HG03558 (cell line): ENCODE measurements around the gene MXD4.
"Not testable (repeated sequence)": the region's sequence is repeated elsewhere in the genome, so short reads cannot be mapped to it uniquely, and the experiment has no call there.

Experiments
- ATAC-seq: cut with Tn5 transposase; IDR thresholded peaks from one replicate; pipeline ENCODE4 v1.9.1; 2021; ENCODE audit warnings: moderate number of reproducible peaks; ENCODE audit not compliant: unreplicated experiment; ENCODE audit errors: extremely low read depth

Gene MXD4

DNA sequence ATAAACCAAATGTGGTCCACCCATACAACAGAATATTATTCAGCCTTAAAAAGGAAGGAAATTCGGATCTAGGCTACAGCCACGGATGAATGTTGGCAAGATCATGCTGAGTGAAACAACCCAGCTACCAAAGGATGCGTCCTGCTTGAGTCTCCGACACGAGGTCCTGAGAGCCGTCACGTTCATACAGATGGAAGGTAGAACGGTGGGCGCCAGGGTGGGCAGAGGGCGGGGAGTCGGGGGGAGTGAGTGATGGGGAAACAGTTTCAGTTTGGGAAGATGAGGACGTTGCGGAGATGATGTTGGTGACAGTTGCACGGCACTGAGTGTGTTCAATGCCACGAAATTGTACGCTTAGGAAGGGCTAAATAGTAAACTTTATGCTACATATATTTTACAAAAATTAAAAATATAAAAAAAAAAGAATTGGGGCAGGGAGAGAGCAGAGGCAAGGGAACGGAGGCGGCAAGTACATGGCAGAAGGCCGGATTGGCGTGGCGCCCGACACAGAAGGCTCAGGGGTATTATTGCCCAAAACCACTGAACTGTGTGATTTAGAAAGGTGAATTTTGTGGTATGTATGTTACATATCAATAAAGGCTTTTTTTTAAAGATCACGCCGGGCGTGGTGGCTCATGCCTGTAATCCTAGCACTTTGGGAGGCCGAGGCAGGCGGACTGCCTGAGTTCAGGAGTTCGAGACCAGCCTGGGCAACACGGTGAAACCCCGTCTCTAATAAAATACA lies 14.8 kb upstream of the MXD4 start:
- ATAC-seq: no peak

- no peak for ATAC-seq
Observed at GRCh38 chr4:2275546-2276251, 13.8 kb upstream of the MXD4 start.

DNA sequence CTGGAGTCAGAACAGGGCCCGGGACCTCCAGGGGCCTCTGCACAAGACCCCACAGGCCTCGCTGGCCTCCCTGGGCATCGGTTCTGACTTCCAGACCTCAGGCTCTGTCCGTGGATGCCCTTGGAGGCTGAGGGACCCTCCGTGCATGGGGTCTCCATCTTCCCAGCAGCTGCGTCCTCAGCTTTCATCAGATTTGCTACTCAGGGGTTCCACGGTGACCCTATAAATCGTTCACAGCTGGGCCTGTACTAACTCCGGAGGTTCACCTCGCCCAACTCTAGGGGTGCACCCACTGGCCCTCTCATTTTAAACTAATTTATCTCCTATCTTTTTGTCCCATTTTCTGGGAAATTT lies 13.1 kb upstream of the MXD4 start:
- ATAC-seq: not testable (repeated sequence)

GRCh38 chr4:2274320-2275043 lies 12.6 kb upstream of the MXD4 start:
- no peak for ATAC-seq

GRCh38 chr4:2273657-2274319 lies 11.9 kb upstream of the MXD4 start:
- ATAC-seq: no peak

DNA sequence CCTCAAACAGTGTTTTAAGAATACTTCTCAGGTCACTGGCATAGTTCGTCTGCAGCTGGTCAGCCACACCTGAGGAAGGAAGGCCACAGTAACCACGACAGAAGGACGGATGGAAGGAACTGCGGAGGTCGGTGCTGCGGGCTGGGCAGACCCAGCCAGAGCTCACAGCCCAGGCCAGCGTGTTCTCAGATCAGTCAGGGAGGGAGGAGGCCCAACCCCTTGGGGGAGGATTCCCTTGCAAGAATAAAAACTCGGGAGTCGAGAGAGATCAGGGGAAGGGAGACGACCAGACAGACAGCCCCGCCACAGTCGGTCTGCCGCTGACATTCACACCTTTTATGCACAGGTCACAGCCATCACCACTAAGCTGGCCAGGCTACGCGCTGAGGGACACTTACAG lies 11.3 kb upstream of the MXD4 start:
- ATAC-seq: no peak

- no peak for ATAC-seq
Observed at GRCh38 chr4:2272828-2273120, 10.9 kb upstream of the MXD4 start.

DNA sequence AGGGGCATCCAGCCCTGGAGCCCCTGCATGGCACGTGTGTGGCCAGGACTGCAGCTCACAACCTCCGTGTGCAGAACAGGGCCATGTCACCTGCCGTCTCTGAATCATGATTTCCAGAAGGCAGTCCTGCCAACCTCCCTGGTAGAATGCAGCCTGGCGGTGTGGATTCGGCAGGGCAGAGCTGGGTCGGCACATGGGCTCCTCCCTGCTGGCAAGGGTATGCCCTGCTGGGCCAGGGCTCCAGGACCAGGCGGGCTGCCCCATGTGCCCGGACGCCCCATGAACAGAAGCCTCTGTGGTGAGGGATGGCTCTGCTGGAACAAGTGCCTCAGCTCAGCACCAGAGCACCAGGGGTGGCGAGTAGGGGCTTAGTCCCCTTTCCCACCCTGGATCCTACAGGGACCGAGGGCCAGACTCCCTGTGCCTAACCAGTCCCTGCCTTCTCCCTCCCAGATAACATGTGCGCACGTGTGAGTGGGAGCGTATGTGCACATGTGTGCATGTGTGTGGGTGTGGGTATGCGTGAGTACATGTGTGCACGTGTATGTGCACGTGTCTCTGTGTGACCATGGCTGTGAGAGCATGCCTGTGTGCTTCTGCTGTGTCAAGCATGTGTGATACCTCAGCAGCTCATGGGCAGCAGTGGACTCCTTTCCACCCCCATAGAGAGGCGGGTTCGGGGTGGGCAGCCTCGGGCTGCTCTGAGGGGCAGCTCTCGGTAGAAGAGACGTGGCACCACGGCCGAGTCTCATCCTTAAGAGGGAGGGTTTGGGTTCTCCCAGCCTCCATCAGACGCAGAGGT lies 10.3 kb upstream of the MXD4 start:
- ATAC-seq: no peak

- ATAC-seq: no peak
Observed at GRCh38 chr4:2271279-2272025, 9.5 kb upstream of the MXD4 start.

DNA sequence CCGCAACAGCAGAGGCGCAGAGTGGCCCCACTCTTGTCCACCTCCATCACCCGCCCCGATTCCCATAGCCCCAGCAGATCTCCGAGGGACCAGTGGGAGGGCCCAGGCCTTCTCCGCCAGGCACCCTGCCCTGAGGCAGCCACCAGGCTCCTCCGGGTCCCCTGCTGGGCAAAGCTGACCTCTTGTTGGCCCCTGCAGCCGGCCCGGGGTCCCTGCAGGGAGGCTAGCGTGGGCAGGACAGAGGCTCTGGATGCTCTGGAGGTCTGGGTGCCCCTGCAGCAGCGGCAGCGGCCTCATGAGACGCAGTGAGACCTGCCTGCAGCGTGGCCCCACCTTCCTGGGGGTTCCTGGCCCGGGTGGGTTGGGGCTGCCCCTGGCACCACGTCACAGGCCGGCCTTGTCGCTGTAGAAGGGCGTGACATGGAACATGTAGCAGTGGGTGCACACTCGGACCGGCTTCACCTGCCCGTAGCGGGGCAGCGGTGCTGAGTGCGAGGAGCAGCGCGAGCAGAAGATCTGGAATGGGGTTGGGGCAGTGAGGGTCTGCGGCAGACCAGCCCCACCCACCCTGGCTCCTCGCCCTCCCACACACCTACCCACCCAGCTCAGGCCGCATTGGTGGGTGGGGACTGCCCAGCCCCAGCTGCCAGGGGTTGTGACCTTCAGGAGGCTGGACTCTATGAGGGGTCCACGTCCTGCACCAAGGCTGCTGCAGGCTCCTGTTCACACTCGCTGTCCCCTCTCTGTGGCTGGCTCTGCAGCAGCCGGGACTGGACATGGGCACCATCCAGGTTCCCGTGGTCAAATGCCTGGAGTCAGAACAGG lies 8.6 kb upstream of the MXD4 start:
- no peak for ATAC-seq

- ATAC-seq: no peak
Observed at GRCh38 chr4:2269618-2270163, 7.8 kb upstream of the MXD4 start.

DNA sequence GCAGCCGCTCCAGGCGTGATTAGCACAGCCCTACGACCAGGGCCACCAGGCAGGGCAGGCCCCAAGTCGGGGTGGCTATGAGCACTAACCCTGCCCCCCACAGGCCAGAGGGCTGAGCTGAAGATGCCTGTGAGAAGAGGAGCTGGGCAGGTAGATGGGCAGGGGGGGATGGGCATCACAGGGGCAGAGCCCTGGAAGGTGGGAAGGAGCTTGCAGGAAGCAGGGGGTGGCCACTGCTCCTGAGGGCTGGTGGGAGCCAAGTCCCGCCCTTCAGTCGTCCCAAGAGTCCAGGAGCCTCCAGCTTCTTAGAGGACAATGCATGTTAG lies 7.3 kb upstream of the MXD4 start:
- no peak for ATAC-seq

- ATAC-seq: no peak
Observed at GRCh38 chr4:2268357-2269205, 6.7 kb upstream of the MXD4 start.

- ATAC-seq: no peak
Observed at GRCh38 chr4:2267841-2268240, 5.9 kb upstream of the MXD4 start.

DNA sequence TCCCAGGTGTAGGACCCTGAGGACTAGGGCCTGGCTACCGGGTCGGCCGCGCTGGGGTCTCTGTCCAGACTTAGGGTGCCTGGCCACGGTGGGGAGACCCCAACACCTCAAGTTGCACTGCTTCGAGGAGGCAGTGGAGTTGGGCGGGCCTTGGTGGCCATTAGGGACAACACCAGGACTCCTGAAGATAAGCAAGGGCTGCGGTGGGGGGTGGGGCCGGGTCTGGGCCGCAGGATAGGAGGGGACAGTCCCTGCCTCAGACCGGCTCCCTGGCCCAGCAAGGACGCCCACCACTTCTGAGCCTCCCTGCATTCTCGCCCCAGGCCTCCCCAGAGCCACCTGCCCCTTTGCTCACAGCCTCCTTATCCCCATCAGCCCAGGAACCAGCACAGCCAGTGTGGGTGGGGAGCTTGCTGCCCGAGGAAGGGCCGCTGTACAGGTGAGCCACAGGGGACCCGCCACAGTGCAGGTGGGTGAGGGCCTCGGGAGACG lies 5.5 kb upstream of the MXD4 start:
- no peak for ATAC-seq

DNA sequence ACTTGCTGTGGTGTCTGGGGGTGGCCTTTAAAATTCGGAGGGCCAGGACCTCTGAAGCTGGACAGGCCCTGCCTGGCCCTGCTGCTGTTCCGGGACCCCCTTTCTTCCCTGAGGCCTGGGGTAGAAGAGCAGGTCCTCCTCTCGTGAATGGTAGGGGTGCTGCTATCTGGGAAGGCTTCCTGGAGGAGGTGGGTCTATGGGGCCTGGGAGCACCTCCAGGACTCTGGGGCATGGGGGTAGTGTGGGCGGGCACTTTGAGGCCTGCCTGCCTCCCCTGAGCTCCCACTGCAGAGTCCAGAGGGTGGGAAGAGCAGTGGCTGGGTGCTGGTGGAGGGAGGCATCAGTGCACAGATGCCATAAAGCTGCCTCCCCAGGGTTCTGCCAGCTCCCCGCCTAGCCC lies 4.9 kb upstream of the MXD4 start:
- ATAC-seq: no peak

- no peak for ATAC-seq
Observed at GRCh38 chr4:2266181-2266580, 4.3 kb upstream of the MXD4 start.
